ENCODE measurements around the gene GCLC.
"Not testable (repeated sequence)": the region's sequence is repeated elsewhere in the genome, so short reads cannot be mapped to it uniquely, and the experiment has no call there.

Gene GCLC

GRCh38 chr6:53583451-53583850, 38.5 kb upstream of the GCLC start:
- Histone ChIP-seq H4K20me1 (no peaks in the 10 kb centered on the region), H3K9me3 (replicated peaks in 1 of 11) (peaks cover 0 to 4% (median 0%) of the 10 kb centered on the region in 11 experiments; a peak in 1 of 22 replicates), H3K4me1 (peaks cover 6 to 87% (median 15%) of the 10 kb centered on the region in 10 experiments; a peak in 16 of 20 replicates), H3K9ac (no peak overlapping the region), H3K4me2 (peak overlapping the region in 3 of 11 experiments; percentile 41 to 82 (median 77); a peak in 6 of 22 replicates), H3K4me3 (no peak overlapping the region), H3K27ac (peak overlapping the region in 2 of 11 experiments; percentile 31 to 77; a peak in 3 of 22 replicates), H3K27me3 (no peaks in the 10 kb centered on the region), H3K36me3 (no peaks in the 10 kb centered on the region)
- no peak for TF ChIP-seq Cebpa-rat (IDR thresholded peaks at IDR 0.05)

GRCh38 chr6:53582963-53583362, 38.1 kb upstream of the GCLC start:
- Histone ChIP-seq H3K36me3 (no peaks in the 10 kb centered on the region), H4K20me1 (no peaks in the 10 kb centered on the region), H3K9me3 (replicated peaks in 1 of 11) (peaks cover 0 to 4% (median 0%) of the 10 kb centered on the region in 11 experiments; a peak in 1 of 22 replicates), H3K27ac (peak overlapping the region in 2 of 11 experiments; percentile 47 to 77; a peak in 4 of 22 replicates), H3K4me1 (peaks cover 6 to 82% (median 15%) of the 10 kb centered on the region in 10 experiments; a peak in 16 of 20 replicates), H3K9ac (no peak overlapping the region; a peak in 1 of 22 replicates), H3K4me3 (no peak overlapping the region), H3K4me2 (peak overlapping the region in 4 of 11 experiments; percentile 35 to 82 (median 59); a peak in 6 of 22 replicates), H3K27me3 (no peaks in the 10 kb centered on the region)
- TF ChIP-seq Cebpa-rat (IDR thresholded peaks at IDR 0.05) = no peak

- H3K4me2 ChIP-seq = peak overlapping the region in 7 of 11 experiments; percentile 5 to 82 (median 41); a peak in 10 of 22 replicates
These were observed 37.0 kb upstream of the GCLC start for GRCh38 chr6:53581856-53582255.

DNA sequence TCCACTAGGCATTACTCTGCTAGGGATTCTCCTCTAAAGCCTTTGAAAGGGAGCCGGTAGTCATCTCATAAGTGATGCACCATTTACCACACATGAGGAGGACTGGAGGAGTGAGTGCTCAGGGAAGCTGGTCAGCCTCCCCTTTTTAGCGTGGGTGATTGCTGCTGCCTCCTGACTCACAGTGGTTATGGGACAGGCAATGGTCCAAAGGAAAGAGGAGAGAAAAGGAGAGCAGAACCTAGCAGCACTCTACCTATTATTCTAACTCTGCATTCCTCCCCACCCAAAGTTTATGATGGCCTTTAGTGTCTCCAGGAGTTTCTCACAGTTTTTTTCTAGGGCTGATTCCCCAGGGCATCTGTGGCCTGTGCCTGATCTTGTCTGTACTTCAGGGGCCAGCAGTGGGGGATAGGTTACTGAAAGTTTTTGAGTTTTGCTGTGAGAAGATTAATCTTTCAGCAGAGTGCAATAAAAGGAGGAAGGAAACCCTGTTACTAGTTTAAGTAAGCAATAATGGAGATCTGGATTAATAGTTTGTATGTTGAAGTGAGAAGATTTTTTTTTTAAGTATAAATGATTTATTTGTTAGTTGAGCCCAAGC, 36.4 kb upstream of the GCLC start:
- Histone ChIP-seq H4K20me1 (no peaks in the 10 kb centered on the region), H3K27ac (peak overlapping the region in 5 of 11 experiments; percentile 12 to 77 (median 41); a peak in 8 of 22 replicates), H3K4me3 (no peak overlapping the region), H3K4me2 (peak overlapping the region in 8 of 11 experiments; percentile 5 to 82 (median 40); a peak in 12 of 22 replicates), H3K27me3 (no peaks in the 10 kb centered on the region), H3K4me1 (peaks cover 6 to 66% (median 15%) of the 10 kb centered on the region in 10 experiments; a peak in 16 of 20 replicates), H3K9ac (peak overlapping the region in 1 of 11 experiments; percentile 55; a peak in 1 of 22 replicates), H3K36me3 (no peaks in the 10 kb centered on the region), H3K9me3 (replicated peaks in 1 of 11) (peaks cover 0 to 4% (median 0%) of the 10 kb centered on the region in 11 experiments; a peak in 1 of 22 replicates)
- no peak for TF ChIP-seq Cebpa-rat (IDR thresholded peaks at IDR 0.05)

More at GRCh38 chr6:53581856-53582255, 37.0 kb upstream of the GCLC start:
- Histone ChIP-seq H3K36me3 (no peaks in the 10 kb centered on the region), H3K9ac (peak overlapping the region in 1 of 11 experiments; percentile 55; a peak in 1 of 22 replicates), H3K4me3 (no peak overlapping the region), H4K20me1 (no peaks in the 10 kb centered on the region), H3K4me1 (peaks cover 6 to 71% (median 15%) of the 10 kb centered on the region in 10 experiments; a peak in 16 of 20 replicates), H3K9me3 (replicated peaks in 1 of 11) (peaks cover 0 to 4% (median 0%) of the 10 kb centered on the region in 11 experiments; a peak in 1 of 22 replicates), H3K27me3 (no peaks in the 10 kb centered on the region), H3K27ac (peak overlapping the region in 4 of 11 experiments; percentile 21 to 77 (median 44); a peak in 6 of 22 replicates)
- TF ChIP-seq Cebpa-rat (IDR thresholded peaks at IDR 0.05) = no peak

DNA sequence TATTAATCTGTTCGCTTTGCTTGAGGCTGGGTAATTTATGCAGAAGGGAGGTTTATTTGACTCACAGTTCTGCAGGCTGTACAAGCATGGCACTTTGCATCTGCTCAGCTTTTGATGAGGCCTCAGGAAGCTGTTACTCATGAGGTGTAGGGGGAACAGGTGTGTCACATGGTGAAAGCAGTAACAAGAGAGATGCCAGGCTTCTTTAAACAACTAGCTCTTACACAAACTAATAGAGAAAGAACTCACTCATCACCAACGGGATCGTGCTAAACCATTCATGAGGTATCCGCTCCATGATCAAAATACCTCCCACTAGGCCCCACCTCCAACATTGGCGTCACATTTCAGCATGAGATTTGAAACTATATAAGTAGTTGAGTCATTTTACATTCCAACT, 34.4 kb upstream of the GCLC start:
- Histone ChIP-seq H3K27ac (no peak overlapping the region), H3K4me1 (peaks cover 6 to 46% (median 15%) of the 10 kb centered on the region in 10 experiments; a peak in 16 of 20 replicates), H3K4me3 (no peak overlapping the region), H4K20me1 (no peaks in the 10 kb centered on the region), H3K27me3 (no peaks in the 10 kb centered on the region), H3K4me2 (no peak overlapping the region), H3K36me3 (no peaks in the 10 kb centered on the region), H3K9me3 (replicated peaks in 1 of 11) (peaks cover 0 to 4% (median 0%) of the 10 kb centered on the region in 11 experiments; a peak in 1 of 22 replicates), H3K9ac (no peak overlapping the region)
- no peak for TF ChIP-seq Cebpa-rat (IDR thresholded peaks at IDR 0.05)

GRCh38 chr6:53578371-53578770, 33.5 kb upstream of the GCLC start:
- H3K36me3 ChIP-seq = no peaks in the 10 kb centered on the region
- no peak for TF ChIP-seq Cebpa-rat (IDR thresholded peaks at IDR 0.05)
- no peak overlapping the region for H3K27ac ChIP-seq
- no peaks in the 10 kb centered on the region for H3K27me3 ChIP-seq
- no peak overlapping the region for H3K4me3 ChIP-seq
- H3K4me1 ChIP-seq = peaks cover 6 to 37% (median 15%) of the 10 kb centered on the region in 10 experiments; a peak in 16 of 20 replicates
- no peak overlapping the region for H3K9ac ChIP-seq
- no peaks in the 10 kb centered on the region for H3K9me3 ChIP-seq (replicated peaks in 1 of 11)
- no peaks in the 10 kb centered on the region for H4K20me1 ChIP-seq
- H3K4me2 ChIP-seq = no peak overlapping the region

GRCh38 chr6:53573299-53573698, 28.4 kb upstream of the GCLC start:
- no peaks in the 10 kb centered on the region for H4K20me1 ChIP-seq
- no peak overlapping the region for H3K4me3 ChIP-seq
- no peaks in the 10 kb centered on the region for H3K27me3 ChIP-seq
- H3K27ac ChIP-seq = no peak overlapping the region
- H3K9ac ChIP-seq = no peak overlapping the region
- peaks cover 0 to 6% (median 0%) of the 10 kb centered on the region in 10 experiments; a peak in 1 of 20 replicates for H3K4me1 ChIP-seq
- no peaks in the 10 kb centered on the region for H3K36me3 ChIP-seq
- TF ChIP-seq Cebpa-rat (IDR thresholded peaks at IDR 0.05) = no peak
- H3K4me2 ChIP-seq = no peak overlapping the region
- no peaks in the 10 kb centered on the region for H3K9me3 ChIP-seq (replicated peaks in 1 of 11)

- not testable (repeated sequence) for H3K36me3 ChIP-seq; H3K9ac ChIP-seq; H3K4me1 ChIP-seq; H3K27me3 ChIP-seq; H4K20me1 ChIP-seq; H3K27ac ChIP-seq; H3K4me3 ChIP-seq; H3K4me2 ChIP-seq; H3K9me3 ChIP-seq (replicated peaks in 1 of 11)
These were observed 27.5 kb upstream of the GCLC start for GRCh38 chr6:53572379-53572778.

GRCh38 chr6:53568776-53569616, 24.1 kb upstream of the GCLC start:
- Histone ChIP-seq H3K9ac (no peak overlapping the region), H3K4me2 (no peak overlapping the region), H3K9me3 (replicated peaks in 1 of 11) (no peaks in the 10 kb centered on the region), H3K27me3 (no peaks in the 10 kb centered on the region), H3K36me3 (no peaks in the 10 kb centered on the region), H3K4me1 (peaks cover 0 to 6% (median 0%) of the 10 kb centered on the region in 10 experiments; a peak in 1 of 20 replicates), H4K20me1 (no peaks in the 10 kb centered on the region), H3K27ac (no peak overlapping the region), H3K4me3 (no peak overlapping the region)
- TF ChIP-seq Cebpa-rat (IDR thresholded peaks at IDR 0.05) = no peak

Data from BLaER1 treated with 17β-estradiol and CSF1 and Interleukin-3, amounts not matched to agents 10 nM and 100 nM (cell line).